Activated CD4-positive, alpha-beta T cell treated with anti-CD3 and anti-CD28 coated beads, Interleukin-2, amount 50 U/mL, for 4 hours (primary cell): Measurements from ENCODE around the gene CD83.
"Not testable (repeated sequence)": the region's sequence is repeated elsewhere in the genome, so short reads cannot be mapped to it uniquely, and the experiment has no call there.

ENCODE experiments used
- DNase-seq, 2 experiments: peaks; one replicate each; pipeline ENCODE4 v3.0.0-alpha.2; 2020

Gene CD83

DNA sequence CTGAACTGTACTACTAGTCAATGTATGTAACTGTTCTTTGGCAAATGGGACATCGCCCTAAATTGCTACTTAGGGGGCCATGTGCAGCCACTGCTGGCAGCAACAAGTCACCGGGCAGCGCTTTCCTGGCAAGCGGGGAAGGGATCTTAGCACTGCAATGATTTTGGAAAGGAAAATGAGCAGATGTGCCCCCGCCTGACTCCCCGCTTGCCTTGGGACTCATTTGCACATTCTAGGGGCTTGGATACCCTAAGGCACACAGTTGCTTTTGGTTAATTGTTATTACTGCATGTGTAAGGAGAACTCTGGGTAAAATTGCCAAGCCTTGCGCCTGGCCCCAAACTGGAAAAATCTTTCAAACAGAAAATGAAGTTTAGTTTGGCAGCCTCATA is 32.2 kb downstream of the CD83 start:
- DNase-seq = no peak

DNA sequence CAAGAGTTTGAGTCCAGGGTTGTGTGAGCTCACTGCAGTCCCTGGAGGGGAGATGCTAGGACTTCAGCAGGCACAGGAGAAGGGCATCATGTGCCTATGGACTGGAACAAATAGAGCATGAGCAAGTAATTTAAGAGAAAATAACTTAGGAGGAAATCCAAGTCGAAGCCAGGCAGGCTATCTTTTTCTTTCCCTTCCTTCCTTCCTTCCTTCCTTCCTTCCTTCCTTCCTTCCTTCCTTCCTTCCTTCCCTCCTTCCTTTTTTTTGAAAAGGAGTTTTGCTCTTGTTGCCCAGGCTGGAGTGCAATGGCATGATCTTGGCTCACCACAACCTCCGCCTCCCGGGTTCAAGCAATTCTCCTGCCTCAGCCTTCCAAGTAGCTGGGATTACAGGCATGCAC is 33.7 kb downstream of the CD83 start:
- DNase-seq = not testable (repeated sequence)

DNA sequence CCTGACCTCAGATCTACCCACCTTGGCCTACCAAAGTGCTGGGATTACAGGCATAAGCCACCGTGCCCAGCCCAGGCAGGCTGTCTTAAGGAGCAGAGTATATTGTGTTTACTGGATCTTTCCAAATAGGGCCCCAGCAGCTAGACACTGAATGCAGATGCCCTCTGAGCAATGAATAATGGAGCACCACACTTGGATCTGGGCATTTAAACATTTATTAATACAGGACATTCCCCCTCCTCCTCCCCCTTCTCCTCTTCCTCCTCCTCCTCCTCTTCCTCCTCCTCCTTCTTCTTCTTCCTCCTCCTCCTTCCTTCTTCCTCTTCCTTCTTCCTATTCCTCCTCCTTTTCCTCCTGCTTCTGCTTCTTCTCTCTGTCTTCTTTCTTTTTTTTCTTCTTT is 34.2 kb downstream of the CD83 start:
- no peak for DNase-seq

GRCh38 chr6:14153228-14153627 is 35.7 kb downstream of the CD83 start:
- no peak for DNase-seq

DNA sequence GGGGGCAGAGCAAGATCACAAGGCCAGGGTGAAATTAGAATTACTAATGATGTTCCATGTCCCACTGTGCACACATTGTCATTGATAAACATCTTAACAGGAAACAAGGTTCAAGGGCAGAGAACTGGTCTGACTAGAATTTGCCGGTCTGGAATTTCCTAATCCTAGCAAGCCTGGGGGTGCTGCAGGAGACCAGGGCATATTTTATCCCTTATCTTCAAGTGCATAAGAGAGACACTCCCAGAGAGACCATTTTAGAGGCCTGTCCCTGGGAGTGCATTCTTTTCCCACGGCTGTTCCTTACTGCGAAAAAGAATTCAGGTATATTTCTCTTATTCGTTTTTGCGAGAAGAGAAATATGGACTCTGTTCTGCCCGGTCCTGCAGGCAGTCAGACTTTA is 41.5 kb downstream of the CD83 start:
- no peak for DNase-seq

DNA sequence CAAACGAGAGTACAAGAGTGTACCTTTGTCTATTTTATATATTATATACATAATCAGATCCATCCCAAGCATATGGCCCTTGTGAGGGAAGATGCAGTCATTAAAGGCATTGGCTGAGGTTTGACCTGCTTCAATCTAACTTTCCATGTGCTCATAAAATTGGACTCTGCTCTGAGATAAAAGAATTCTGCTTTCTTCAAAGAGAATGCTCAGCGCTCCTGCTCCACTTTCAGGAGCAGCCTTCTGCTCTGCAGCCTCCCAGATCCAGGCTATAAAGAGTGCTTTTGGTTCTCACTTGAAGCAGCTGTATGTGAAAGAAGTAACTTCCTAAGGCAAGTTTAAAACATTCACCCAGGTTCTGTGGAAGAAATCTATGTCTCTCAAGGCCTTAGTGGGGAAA is 45.3 kb downstream of the CD83 start:
- DNase-seq = no peak

- DNase-seq = no peak
Observed at GRCh38 chr6:14165091-14165490, 47.5 kb downstream of the CD83 start.

DNA sequence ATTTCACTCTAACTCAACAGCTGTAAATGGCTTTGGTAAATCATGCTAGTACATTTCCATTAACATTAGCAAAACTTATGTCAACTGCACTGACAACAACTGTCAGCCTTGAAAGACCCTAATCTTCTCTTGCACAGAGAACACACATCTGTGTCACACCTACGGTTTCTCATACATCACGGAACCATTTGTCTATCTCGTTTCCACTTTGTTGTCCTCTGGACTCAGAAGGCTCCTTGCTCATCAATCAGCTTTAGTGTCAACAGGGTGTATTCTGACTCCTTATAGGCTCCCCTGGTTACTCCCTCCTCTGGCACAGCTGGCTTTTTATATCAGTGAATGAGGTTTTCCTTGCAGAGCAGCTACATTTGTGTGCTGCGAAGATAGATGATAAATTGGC is 49.3 kb downstream of the CD83 start:
- no peak for DNase-seq

- no peak for DNase-seq
Observed at GRCh38 chr6:14170128-14170527, 52.6 kb downstream of the CD83 start.

- no peak for DNase-seq
Observed at GRCh38 chr6:14172562-14172961, 55.0 kb downstream of the CD83 start.

DNA sequence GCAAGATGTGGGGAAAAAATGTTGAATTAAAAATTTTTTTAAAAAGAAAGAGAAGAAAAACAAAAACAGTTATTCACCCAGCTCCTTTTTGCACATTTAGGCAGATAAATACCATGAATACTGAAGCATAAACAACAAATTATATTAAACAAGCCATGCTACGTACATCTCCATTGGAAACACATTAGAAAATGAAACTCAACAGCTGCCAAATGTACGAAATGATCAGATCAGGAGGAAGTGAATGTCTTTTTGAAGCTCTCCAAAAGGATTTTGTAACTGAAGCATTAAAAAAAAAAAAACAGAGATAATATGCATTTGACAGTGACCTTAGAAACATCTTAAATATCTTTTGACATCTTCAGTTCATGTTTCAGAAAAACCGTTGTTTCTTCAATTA is 56.7 kb downstream of the CD83 start:
- no peak for DNase-seq

DNA sequence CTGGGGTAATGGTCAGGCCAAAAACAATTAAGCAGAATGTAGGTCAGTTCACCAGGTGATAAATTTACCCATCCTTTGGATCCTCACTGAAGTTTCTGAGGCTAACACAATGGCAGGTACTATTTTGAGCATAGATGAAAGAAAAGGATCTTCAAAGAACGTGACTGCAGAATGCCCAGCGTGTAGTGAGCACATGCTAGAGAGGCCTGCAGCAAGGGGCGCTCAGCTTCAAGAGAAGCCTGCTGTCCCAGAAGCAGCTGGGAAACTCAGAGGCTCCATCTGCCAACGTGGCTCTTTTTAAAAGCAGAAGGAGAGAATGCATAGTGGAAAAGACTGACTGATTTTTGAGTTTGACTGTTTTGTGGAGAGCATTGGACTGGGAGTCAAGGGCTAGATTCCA is 57.4 kb downstream of the CD83 start:
- DNase-seq = no peak

DNA sequence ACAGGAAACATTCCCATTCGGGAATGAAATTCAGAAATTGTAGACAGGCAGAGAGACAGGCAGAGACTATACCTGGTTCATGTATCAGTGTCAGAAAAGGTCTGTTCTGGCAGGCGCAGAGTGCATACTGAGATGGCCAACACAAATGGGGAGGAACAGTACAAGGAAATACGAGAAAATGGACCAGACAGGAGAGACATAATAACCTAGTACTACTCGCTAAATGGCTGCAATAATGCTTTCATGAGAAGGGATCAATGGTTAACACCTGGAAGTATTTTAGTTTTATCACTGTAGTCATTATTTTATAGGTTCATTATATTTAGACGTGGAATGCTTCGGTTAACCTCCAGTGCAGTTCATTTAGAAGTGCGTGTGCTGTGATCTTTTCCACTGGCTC is 58.9 kb downstream of the CD83 start:
- no peak for DNase-seq

- DNase-seq = no peak
Observed at GRCh38 chr6:14177413-14178082, 60.0 kb downstream of the CD83 start.

DNA sequence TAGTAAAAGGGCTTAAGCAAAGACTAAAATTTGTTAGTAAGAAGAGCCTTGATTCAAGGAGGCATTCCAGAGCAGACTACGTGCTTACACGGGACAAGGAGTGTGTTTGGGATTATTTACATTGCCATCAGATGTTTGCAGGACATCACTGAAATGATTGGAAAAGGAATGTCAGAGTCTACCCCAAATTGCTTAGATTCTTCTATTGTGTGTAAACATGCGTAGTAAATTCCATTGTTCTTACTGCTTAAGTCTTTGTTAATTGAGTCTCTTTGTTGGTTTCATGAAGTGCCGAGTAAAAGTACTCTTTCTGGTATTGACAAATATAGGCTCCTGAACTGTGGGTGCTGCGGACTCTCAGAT is 60.5 kb downstream of the CD83 start:
- DNase-seq = no peak

GRCh38 chr6:14180609-14181008 is 63.0 kb downstream of the CD83 start:
- DNase-seq = no peak

DNA sequence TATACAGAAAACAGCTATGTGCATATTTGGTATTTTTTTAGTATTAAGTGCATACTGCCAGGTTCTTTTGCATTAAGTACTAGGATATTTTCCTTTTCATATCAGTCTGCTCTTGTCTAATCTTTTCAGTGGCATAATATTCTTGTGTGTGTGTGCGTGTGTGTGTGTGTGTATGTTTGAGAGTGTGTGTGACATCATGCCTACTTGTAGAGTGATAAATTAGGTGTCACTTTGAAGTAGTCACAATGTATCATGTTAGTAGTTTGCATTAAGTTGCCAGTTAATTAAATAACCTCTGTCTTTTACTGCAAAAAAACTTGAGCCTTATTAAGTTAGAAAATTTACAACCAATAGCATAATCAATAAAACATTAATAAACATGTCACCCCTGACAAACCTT is 65.3 kb downstream of the CD83 start:
- DNase-seq = no peak
